ENCODE measurements around the gene CTSC. TPM values are rescaled to one million over a fixed set of nuclear protein-coding genes. Genes with fewer than 3 reads are reported as not detected.

CTSC gene
- total RNA-seq, 4 donors from 2014 or later, result 19.5 to 33.1 (median 28.5) TPM

GRCh38 chr11:88306785-88307184, 30.8 kb downstream of the CTSC start:
- no peak overlapping the region for H3K4me3 ChIP-seq (ENCODE audit: low read depth, poor library complexity, severe bottlenecking)
- 94 to 96% methylated on average over 2 of the region's 2 CpGs for WGBS, 2 donors
- DNase-seq (ENCODE audit: low spot score in 2 of 2), result no peak
- intact Hi-C loops (cut with DNase I; ENCODE audit: low total_unique reads), result no loop called here
- no peak for TF ChIP-seq CTCF (IDR thresholded peaks at IDR 0.05)
- no peak for TF ChIP-seq POLR2A (IDR thresholded peaks at IDR 0.05)

DNA sequence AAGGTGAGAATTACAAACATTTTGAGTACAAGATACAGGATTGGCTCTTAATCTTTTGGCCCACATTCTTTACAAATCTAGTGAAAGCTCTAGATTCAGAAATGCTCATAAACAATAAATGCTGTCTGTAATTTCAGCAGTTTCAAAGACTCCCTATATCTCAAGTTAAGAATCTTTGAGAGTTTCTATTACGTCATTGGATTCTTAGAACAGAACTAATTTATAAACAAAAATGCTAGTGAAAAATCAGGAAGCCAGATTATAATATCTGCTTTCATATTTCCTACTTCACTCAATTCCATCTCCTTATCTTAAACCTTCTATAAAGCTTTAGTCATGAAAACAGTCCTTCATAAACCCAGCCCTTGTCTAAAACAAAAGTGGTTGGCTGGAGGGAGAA, 32.1 kb downstream of the CTSC start:
- TF ChIP-seq CTCF (IDR thresholded peaks at IDR 0.05), result no peak
- no peak for TF ChIP-seq POLR2A (IDR thresholded peaks at IDR 0.05)
- 94 to 97% methylated on average over 1 of the region's 1 CpG for WGBS, 2 donors
- intact Hi-C loops (cut with DNase I; ENCODE audit: low total_unique reads), result no loop called here
- DNase-seq (ENCODE audit: low spot score in 2 of 2), result no peak
- H3K4me3 ChIP-seq (ENCODE audit: low read depth, poor library complexity, severe bottlenecking), result no peak overlapping the region

- 96 to 100% methylated on average over 1 of the region's 1 CpG for WGBS, 2 donors
- DNase-seq (ENCODE audit: low spot score in 2 of 2), result no peak
- TF ChIP-seq POLR2A (IDR thresholded peaks at IDR 0.05) (no peak), CTCF (IDR thresholded peaks at IDR 0.05) (no peak)
- H3K4me3 ChIP-seq (ENCODE audit: low read depth, poor library complexity, severe bottlenecking), result no peak overlapping the region
- intact Hi-C loops (cut with DNase I; ENCODE audit: low total_unique reads), result no loop called here
Observed at GRCh38 chr11:88304352-88304751, 33.2 kb downstream of the CTSC start.

DNA sequence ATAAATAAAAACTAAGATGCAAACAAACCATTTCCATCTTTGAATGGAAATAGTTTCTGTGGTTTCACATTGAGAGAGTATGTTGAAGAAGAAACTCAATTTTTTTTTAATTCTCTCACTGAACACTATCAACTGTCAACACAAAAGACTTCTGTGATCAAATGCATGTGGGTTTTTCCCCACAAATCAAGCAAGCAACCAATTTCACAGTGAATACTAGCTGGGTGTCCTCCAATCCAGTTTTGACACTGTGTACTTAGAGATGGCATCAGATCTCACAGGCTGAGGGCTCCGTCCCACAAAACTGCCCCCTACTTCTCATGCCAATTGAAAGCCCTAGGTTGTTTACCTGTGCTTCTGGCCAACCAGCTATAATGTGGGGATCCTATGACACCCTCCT, 34.5 kb downstream of the CTSC start:
- TF ChIP-seq CTCF (IDR thresholded peaks at IDR 0.05) (no peak), POLR2A (IDR thresholded peaks at IDR 0.05) (no peak)
- WGBS, 2 donors, result 83 to 100% methylated on average over 1 of the region's 1 CpG
- no peak overlapping the region for H3K4me3 ChIP-seq (ENCODE audit: low read depth, poor library complexity, severe bottlenecking)
- DNase-seq (ENCODE audit: low spot score in 2 of 2), result no peak
- intact Hi-C loops (cut with DNase I; ENCODE audit: low total_unique reads), result no loop called here

- WGBS, 2 donors, result 70 to 73% methylated on average over 9 of the region's 9 CpGs
- no peak for DNase-seq (ENCODE audit: low spot score in 2 of 2)
- TF ChIP-seq POLR2A (IDR thresholded peaks at IDR 0.05) (no peak), CTCF (IDR thresholded peaks at IDR 0.05) (no peak)
- intact Hi-C loops (cut with DNase I; ENCODE audit: low total_unique reads), result no loop called here
- H3K4me3 ChIP-seq (ENCODE audit: low read depth, poor library complexity, severe bottlenecking), result no peak overlapping the region
Observed at GRCh38 chr11:88301488-88302140, 35.9 kb downstream of the CTSC start.
